Stimulated activated CD4-positive, alpha-beta T cell treated with anti-CD3 and anti-CD28 coated beads, Interleukin-12 subunit alpha, Interleukin-12 subunit beta, amount 100 ng/mL, for 48 hours (primary cell): ENCODE measurements around the gene MAPRE2.

ENCODE experiments used
- DNase-seq, 3 donors: peaks; one replicate each; pipeline ENCODE4 v3.0.0-alpha.2; 2020; ENCODE audit warnings: low read depth in 2 of 3, low spot score in 1 of 3

Gene MAPRE2

GRCh38 chr18:35061336-35061735, 20.1 kb downstream of the MAPRE2 start:
- no peak for DNase-seq

GRCh38 chr18:35061804-35062203, 20.6 kb downstream of the MAPRE2 start:
- no peak for DNase-seq

DNA sequence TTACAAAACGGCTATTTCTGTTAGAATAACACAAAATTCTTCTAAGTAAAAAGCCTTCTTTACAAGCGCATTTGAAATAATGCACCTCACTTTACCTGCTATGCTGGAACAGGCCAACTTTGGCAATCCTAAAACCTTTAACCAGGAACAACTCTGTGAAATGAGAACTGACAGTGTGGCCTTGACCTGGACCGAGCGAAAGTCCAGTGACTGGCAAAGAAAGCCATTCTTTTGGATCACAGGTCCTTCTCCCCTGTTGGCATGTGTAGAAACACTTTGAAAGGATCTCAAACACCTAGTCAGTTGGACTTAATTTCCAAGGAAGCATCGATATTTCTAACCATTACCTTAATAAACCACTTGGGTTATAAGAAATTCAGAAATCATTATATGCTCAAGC, 21.2 kb downstream of the MAPRE2 start:
- no peak for DNase-seq

- no peak for DNase-seq
Measured at GRCh38 chr18:35063875-35064690, 22.9 kb downstream of the MAPRE2 start.

- no peak for DNase-seq
Measured at GRCh38 chr18:35067454-35067853, 26.2 kb downstream of the MAPRE2 start.

DNA sequence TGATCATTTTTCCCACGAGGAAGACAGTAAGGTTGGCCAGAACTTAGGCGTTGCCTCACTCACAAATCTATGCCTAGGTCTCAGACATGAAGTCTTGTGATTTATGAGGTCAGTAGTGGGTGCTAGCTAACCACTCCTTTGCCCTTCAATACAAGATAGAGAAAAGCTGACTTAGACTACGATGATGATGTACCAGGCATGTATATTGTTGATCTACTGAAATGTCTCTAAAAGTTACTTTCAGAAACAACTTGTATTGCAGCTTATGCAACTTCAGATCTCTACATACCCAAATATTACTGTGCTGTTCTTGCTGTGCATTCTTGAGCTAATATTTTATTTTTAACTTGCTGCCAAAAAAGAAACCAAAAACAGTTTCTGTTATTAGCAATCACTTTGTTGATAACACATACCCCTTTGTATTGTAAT, 30.6 kb downstream of the MAPRE2 start:
- DNase-seq, result no peak

DNA sequence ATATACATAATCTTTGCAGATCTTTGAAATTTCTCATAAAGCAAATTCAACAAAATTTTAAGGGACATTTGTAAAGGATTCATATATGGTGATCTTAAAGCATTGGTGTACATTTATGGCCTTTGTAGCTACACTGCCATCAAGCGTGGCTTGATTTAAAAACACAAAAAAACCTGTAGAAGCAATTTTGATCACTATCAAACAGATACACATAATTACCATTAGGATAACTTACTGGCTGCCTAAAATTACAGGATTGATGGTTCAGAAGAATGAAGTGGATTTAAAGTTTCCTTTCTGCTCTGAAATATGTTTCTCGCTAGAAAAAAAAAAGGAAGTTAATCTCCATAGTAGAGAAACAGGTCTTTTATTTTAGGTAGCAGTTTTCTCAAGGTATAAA, 31.4 kb downstream of the MAPRE2 start:
- DNase-seq, result no peak

- DNase-seq, result no peak
Measured at GRCh38 chr18:35073186-35074105, 32.2 kb downstream of the MAPRE2 start.

GRCh38 chr18:35074581-35074980, 33.4 kb downstream of the MAPRE2 start:
- no peak for DNase-seq

DNA sequence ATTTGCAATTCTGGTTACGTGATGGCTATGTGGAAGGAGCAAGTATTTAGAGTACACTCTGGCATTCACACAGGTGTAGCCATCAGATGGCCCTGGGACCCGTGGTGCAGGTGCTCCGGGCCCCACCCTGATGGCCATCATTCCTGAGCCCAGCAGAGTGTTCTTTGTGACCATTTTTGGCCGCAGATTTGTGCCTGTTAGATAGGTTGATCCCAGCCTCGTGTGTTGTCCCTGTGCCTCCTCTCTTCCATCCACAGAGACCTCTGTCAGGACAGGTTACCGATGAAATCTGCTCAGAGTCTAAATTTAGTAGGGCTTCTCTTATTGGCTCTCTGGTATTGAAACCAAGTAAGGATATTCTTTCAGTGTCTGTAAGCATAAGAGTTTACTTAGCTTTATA, 33.9 kb downstream of the MAPRE2 start:
- DNase-seq, result no peak

DNA sequence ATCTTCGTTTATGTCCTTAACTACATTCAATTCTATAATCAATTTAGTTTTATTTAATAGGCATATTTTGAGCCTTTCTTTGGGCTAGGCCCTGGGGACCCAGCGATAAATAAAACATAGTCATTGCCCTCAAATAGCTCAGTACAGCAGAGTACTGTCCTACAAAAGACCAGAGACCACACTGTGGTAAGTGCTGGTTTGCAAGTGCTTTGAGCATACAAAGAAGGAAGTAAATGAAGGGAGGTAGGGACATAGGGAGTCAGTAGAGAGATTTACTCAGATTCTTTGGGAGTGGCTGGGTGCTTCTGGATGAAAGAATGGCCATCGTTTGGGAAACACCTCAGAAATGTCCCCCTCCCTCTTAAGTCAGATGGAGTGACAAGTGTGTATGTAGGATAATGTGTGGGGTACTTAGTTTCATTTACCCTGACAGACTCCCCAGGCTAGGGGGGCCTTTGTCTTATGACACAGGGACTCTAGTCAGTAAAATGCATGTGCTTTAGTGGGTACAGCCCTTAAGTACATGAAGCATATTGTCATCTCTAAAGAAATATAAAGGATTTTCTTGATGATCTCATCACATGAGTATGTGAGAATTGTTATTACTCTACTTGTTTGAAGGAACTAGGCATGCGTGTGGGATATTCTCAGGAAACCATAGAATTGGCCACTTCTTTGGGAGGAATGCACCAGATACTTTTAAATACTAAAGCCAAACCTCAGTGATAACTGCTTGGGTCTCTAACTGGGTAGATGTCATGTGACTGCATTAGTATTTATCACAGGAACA, 35.1 kb downstream of the MAPRE2 start:
- no peak for DNase-seq

- DNase-seq, result no peak
Measured at GRCh38 chr18:35077937-35078336, 36.7 kb downstream of the MAPRE2 start.

DNA sequence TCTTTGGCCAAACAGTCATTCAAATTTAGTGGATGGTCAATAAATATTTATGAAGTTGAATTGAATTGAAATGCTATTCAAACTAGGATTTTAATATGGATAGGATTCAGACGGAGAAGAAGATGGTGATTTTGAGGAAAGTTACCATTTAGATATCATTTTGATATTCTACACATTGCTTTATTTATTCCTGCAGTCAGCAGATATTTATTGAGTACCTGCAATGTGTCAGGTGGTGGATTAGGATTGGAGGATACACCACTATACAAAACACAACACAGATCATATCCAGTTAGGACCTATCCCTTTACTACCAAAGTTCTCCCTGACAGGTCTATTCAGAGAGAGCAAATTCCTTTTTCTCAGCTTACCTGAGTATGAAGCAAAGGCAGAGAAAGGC, 38.8 kb downstream of the MAPRE2 start:
- no peak for DNase-seq

DNA sequence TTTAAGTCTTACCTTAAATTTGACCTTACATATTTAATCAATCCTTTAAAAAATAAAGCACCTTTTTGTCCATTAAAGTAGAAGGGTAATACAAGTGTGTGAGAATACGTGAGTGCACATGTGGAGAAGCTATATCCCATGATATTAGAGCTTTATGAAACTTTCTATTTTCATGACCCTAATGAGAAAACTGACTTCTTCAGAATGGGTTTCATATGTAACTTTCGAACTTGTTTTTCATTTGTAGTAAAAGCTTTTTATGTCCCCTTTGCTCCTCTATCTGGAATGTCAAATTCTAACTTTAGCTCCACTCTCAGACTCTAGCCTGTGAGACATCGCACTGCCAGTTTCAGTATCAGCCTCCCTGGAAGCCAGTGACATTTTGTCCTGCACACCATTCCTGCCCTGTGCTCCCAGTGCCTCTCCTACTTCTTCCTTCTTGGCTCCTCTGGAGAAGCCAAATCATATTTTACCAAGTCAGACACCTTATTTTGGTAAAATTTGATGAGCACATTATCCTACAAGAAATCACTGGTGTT, 42.0 kb downstream of the MAPRE2 start:
- no peak for DNase-seq

GRCh38 chr18:35084494-35085449, 43.6 kb downstream of the MAPRE2 start:
- DNase-seq, result no peak

DNA sequence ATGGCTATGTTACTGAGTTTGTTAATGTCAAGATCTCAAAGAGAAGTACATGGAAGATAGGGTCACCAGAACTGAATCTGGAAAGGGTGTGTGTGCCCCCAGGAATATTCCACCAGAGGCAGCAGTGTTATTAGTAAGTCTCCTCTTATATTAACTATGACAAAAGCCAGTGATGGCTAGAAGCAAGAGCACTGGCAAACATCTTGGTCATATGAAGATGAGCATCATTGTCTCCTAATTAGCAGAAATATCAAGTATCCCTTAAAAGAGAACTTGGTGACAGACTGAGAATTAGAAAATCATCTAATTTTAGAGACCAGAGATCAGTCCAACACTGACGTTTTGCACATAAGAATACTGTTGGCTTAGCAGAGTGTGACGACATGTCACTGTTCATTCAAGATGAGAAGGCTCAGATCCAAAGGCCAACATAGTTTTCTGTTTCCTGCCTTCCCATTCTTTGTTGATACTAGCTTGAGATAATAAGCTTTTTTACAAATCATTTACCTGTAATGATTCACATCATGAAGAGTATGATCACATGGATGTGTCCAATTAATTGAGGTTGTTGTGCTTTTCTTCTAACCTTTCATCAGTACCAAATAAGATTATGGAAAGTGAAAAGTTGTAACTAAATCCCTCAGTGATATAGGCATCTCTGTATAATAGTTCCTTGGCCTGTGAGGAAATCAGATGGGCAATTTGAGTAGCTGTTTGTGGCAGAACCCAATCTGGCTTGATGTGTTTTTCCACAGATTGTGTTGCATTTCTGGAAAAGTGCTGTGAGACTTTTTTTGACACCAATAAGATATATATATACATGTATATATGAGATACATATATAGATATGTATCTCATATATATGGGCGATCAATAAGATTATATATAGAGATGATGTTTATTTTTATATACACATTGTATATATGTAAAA, 44.5 kb downstream of the MAPRE2 start:
- DNase-seq, result no peak

- DNase-seq, result no peak
Measured at GRCh38 chr18:35086704-35087103, 45.5 kb downstream of the MAPRE2 start.

DNA sequence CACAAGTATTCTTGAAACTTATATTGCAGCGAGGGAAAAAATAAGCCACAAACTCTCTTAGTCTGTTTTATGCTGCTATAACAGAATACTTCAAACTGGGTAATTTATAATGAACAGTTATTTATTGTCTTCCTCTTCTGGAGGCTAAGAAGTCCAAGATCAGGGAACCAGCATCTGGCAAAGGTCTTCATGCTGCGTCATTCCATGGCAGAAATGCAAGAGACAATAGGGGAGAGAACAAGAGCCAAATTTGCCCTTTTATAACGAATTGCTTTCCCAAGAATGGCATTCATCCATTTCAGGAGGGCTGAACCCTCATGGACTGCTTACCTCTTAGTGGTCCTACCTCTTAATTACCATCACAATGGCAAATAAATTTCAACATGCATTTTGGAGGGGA, 46.5 kb downstream of the MAPRE2 start:
- DNase-seq, result no peak

- DNase-seq, result no peak
Measured at GRCh38 chr18:35088921-35089320, 47.7 kb downstream of the MAPRE2 start.
